ENCODE data around the gene KIAA0825. TPM values are rescaled to one million over a fixed set of nuclear protein-coding genes. Genes with fewer than 3 reads are reported as not detected.

KIAA0825 gene
- polyA plus RNA-seq, 1 donor from 2014 or later = 5.1 TPM

- H3K4me2 ChIP-seq (ENCODE audit: low read length) = no peak overlapping the region
- H3K4me3 ChIP-seq (ENCODE audit: low read length) = no peak overlapping the region
- no peaks in the 10 kb centered on the region for H3K79me2 ChIP-seq (replicated peaks; ENCODE audit: insufficient read depth, low read length)
- H3F3A ChIP-seq (ENCODE audit: insufficient read depth, low read length, poor library complexity, severe bottlenecking) = no peaks in the 10 kb centered on the region
- no peaks in the 10 kb centered on the region for H3K9me2 ChIP-seq (ENCODE audit: insufficient read depth, low read length)
- H3K36me3 ChIP-seq (ENCODE audit: insufficient read depth, low read length) = no peaks in the 10 kb centered on the region
- H3K9me3 ChIP-seq (ENCODE audit: low read length) = no peaks in the 10 kb centered on the region
- no peak overlapping the region for H2AFZ ChIP-seq (ENCODE audit: low read depth, low read length)
- no peak overlapping the region for H3K9ac ChIP-seq (ENCODE audit: low read length)
- no peaks in the 10 kb centered on the region for H4K20me1 ChIP-seq (ENCODE audit: insufficient read depth)
- no peaks in the 10 kb centered on the region for H3K27me3 ChIP-seq (ENCODE audit: insufficient read depth, low read depth, low read length)
- TF ChIP-seq POLR2AphosphoS5 (IDR thresholded peaks at IDR 0.05) = no peak
- TF ChIP-seq, protein P1, sequence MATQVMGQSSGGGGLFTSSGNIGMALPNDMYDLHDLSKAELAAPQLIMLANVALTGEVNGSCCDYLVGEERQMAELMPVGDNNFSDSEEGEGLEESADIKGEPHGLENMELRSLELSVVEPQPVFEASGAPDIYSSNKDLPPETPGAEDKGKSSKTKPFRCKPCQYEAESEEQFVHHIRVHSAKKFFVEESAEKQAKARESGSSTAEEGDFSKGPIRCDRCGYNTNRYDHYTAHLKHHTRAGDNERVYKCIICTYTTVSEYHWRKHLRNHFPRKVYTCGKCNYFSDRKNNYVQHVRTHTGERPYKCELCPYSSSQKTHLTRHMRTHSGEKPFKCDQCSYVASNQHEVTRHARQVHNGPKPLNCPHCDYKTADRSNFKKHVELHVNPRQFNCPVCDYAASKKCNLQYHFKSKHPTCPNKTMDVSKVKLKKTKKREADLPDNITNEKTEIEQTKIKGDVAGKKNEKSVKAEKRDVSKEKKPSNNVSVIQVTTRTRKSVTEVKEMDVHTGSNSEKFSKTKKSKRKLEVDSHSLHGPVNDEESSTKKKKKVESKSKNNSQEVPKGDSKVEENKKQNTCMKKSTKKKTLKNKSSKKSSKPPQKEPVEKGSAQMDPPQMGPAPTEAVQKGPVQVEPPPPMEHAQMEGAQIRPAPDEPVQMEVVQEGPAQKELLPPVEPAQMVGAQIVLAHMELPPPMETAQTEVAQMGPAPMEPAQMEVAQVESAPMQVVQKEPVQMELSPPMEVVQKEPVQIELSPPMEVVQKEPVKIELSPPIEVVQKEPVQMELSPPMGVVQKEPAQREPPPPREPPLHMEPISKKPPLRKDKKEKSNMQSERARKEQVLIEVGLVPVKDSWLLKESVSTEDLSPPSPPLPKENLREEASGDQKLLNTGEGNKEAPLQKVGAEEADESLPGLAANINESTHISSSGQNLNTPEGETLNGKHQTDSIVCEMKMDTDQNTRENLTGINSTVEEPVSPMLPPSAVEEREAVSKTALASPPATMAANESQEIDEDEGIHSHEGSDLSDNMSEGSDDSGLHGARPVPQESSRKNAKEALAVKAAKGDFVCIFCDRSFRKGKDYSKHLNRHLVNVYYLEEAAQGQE (IDR thresholded peaks at IDR 0.05; ENCODE audit: borderline replicate concordance) = no peak
- TF ChIP-seq, protein P2, sequence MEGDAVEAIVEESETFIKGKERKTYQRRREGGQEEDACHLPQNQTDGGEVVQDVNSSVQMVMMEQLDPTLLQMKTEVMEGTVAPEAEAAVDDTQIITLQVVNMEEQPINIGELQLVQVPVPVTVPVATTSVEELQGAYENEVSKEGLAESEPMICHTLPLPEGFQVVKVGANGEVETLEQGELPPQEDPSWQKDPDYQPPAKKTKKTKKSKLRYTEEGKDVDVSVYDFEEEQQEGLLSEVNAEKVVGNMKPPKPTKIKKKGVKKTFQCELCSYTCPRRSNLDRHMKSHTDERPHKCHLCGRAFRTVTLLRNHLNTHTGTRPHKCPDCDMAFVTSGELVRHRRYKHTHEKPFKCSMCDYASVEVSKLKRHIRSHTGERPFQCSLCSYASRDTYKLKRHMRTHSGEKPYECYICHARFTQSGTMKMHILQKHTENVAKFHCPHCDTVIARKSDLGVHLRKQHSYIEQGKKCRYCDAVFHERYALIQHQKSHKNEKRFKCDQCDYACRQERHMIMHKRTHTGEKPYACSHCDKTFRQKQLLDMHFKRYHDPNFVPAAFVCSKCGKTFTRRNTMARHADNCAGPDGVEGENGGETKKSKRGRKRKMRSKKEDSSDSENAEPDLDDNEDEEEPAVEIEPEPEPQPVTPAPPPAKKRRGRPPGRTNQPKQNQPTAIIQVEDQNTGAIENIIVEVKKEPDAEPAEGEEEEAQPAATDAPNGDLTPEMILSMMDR (IDR thresholded peaks at IDR 0.05; ENCODE audit: poor library complexity, severe bottlenecking) = no peak
- TF ChIP-seq EZH2 (IDR thresholded peaks at IDR 0.05; ENCODE audit: borderline replicate concordance, insufficient read depth, low read length, poor library complexity, severe bottlenecking) = no peak
- TF ChIP-seq MXI1 (conservative IDR thresholded peaks at IDR 0.05; ENCODE audit: poor library complexity, severe bottlenecking) = no peak
- no peak overlapping the region for H3K27ac ChIP-seq (ENCODE audit: low read length)
These were observed 154.7 kb downstream of the KIAA0825 start for GRCh38 chr5:94463739-94464138.

DNA sequence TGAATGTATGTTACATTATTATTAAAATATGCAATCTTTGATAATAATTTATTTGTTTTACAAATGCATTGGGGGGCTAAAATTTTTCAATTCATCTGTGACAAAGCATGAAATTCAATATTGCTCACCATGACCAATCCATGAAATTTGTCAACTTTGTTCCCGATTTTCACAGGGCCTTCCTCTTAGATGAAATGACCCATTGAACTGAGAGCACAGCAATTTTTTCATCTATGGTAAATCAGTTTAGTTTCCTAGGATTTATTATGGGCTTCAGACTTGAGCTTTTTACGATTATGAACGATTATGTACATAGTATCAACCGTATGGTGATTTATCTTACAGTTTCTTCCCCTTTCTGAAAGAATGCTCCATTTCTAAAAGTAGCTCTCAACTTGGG, 157.3 kb downstream of the KIAA0825 start:
- H3K27ac ChIP-seq (ENCODE audit: low read length) = no peak overlapping the region
- no peaks in the 10 kb centered on the region for H3K9me3 ChIP-seq (ENCODE audit: low read length)
- H3K36me3 ChIP-seq (ENCODE audit: insufficient read depth, low read length) = no peaks in the 10 kb centered on the region
- no peaks in the 10 kb centered on the region for H3K9me2 ChIP-seq (ENCODE audit: insufficient read depth, low read length)
- H3K9ac ChIP-seq (ENCODE audit: low read length) = no peak overlapping the region
- H4K20me1 ChIP-seq (ENCODE audit: insufficient read depth) = no peaks in the 10 kb centered on the region
- no peak overlapping the region for H2AFZ ChIP-seq (ENCODE audit: low read depth, low read length)
- no peaks in the 10 kb centered on the region for H3F3A ChIP-seq (ENCODE audit: insufficient read depth, low read length, poor library complexity, severe bottlenecking)
- no peaks in the 10 kb centered on the region for H3K79me2 ChIP-seq (replicated peaks; ENCODE audit: insufficient read depth, low read length)
- no peak overlapping the region for H3K4me2 ChIP-seq (ENCODE audit: low read length)
- H3K27me3 ChIP-seq (ENCODE audit: insufficient read depth, low read depth, low read length) = no peaks in the 10 kb centered on the region
- no peak overlapping the region for H3K4me3 ChIP-seq (ENCODE audit: low read length)
- TF ChIP-seq, protein P1 (IDR thresholded peaks at IDR 0.05; ENCODE audit: borderline replicate concordance) = no peak
- TF ChIP-seq, protein P2 (IDR thresholded peaks at IDR 0.05; ENCODE audit: poor library complexity, severe bottlenecking) = no peak
- TF ChIP-seq SMC3 (conservative IDR thresholded peaks at IDR 0.05; ENCODE audit: poor library complexity) (no peak), POLR2AphosphoS5 (IDR thresholded peaks at IDR 0.05) (no peak), EP300 (conservative IDR thresholded peaks at IDR 0.05; ENCODE audit: poor library complexity, severe bottlenecking) (no peak), TAF1 (IDR thresholded peaks at IDR 0.05; ENCODE audit: low read depth) (no peak), MXI1 (conservative IDR thresholded peaks at IDR 0.05; ENCODE audit: poor library complexity, severe bottlenecking) (no peak), RAD21 (conservative IDR thresholded peaks at IDR 0.05) (no peak), EZH2 (IDR thresholded peaks at IDR 0.05; ENCODE audit: borderline replicate concordance, insufficient read depth, low read length, poor library complexity, severe bottlenecking) (no peak)
